GM21786 (cell line): ENCODE measurements around the gene PIM3.

Experiments
- ATAC-seq: cut with Tn5 transposase; IDR thresholded peaks from one replicate; pipeline ENCODE4 v1.9.1; 2021; ENCODE audit not compliant: unreplicated experiment

The PIM3 gene

DNA sequence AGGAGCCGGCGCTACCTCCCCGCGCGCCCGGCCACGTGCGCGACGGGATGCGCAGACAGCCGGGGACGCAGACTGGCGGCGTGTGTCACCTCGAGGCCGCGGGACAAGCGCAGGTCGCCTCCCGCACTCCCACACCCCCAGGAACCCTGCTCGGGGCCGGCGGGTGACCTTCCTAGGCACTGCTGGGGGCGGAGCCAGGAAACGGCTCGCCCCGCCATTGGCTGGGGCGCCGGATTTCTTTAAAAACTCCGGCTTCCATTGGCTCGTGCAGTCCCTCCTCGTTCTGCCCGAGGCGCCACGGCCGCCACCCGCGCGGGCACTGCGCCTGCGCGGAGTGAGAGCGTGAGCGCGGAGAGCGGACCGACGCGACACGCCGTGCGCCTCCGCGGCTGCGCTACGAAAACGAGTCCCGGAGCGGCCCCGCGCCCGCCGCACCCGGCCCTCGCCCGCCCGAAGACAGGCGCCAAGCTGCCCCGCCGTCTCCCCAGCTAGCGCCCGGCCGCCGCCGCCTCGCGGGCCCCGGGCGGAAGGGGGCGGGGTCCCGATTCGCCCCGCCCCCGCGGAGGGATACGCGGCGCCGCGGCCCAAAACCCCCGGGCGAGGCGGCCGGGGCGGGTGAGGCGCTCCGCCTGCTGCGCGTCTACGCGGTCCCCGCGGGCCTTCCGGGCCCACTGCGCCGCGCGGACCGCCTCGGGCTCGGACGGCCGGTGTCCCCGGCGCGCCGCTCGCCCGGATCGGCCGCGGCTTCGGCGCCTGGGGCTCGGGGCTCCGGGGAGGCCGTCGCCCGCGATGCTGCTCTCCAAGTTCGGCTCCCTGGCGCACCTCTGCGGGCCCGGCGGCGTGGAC is at the start of gene PIM3:
Gene PIM3, plus strand, starts transcription at position 614 of the 846 bp plus-strand sequence. Its CDS starts 176 bp downstream, at position 790.
- peak; percentile 57 for ATAC-seq

DNA sequence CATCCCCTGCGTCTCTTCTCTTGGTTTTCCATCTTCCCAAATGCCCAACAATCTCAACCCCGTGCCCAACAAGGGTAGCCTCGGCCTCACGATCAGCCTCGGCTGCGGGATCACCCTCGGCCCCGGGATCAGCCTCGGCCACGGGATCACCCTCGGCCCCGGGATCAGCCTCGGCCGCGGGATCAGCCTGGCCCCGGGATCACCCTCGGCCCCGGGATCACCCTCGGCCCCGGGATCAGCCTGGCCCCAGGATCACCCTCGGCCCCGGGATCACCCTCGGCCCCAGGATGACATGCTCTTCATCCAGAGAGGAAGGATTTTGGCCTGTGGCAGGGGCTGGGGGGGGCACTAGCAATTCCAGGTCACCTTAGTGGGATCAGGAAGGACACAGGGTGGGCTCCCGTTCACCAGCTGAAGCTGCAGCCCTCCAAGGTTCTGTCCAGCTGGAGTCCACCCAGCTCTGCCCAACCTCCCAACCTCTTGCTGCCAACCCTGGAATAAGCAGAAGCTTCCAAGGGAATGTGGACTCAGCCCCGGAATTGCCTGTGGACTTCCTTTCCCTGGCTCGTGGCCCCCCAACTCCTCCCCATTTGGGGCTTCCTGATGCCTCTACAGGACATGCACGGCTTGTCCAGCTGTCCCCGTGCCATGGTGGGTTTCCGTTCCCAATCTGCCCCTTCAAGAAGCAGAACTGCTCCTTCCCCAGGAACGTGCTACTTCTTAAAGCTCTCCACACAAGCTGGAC is 48.5 kb upstream of the PIM3 start:
- ATAC-seq, result no peak

DNA sequence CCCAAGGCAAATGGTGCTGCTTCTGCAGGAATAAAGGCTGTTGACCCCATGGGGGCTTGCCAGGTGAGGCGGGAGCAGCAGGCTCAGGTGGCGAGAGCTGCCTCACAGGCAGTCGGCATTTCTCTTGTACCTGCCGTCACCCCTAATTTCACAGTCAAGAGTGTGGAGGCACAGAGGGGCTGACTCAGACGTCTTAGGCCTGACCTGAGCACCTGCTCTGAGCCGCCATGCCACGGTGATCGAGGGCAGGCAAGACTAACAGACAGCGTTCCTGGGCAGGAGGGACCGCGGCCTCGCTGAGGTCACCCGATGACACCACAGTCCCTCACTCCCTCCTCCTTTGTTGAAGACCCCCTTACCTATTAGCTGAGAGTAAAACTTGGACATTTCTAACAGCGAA is 47.5 kb upstream of the PIM3 start:
- no peak for ATAC-seq

DNA sequence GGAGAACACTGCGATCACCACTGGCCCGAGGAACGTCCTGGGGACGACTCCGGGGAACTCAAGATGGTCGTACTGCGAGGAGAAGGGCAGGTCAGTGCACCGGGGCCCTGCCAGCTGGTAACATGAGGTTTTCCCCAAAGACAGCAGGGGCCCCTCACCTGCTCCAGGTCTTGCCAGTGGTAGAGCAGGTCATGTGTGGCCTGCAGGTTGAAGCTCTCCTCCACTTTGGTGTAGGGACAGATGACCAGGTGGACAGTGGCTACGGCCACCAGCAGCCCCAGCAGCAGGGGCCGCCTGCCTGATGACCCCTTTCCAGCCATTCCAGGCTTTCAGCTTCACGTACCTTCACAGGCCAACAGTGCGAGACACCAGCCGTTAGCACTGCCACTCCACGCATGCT is 47.1 kb upstream of the PIM3 start:
- ATAC-seq, result no peak

DNA sequence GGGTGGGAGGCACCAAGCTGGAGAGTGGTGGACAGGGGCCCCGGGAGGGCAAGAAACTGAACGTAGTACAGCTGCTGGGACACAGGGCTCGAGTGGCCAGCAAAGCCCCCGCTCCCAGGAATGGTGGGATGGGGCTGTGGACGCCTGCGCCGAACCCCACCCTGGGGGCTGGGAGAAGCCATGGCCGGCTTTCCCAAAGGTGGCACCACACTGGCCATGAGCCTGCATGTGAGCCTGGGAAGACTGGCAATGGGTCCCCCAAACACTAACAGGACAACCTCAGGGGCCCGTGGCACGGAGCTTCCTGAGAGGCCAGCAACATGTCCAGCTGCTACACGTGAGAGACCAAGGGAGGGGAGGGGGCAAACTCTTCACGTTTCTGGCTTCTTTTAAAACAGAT is 46.3 kb upstream of the PIM3 start:
- ATAC-seq, result no peak

DNA sequence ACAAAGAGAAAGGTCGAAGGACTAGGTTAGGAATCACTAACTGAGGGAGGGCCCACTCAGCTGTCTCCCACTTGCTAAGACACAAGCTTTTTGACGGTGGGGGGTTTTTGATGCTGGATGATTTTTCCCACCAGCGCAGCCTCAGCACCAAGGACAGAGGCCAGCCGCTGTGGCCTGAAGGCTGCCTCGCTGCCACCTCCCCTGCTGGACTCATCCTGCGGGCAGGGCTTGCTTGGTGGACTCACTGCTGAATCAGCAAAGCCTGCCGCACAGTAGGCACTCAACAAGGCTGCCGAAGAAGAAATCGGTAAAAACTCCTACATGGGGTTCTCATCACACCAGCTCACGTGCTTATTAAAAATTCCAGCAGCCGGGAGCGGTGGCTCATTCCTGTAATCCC is 45.0 kb upstream of the PIM3 start:
- ATAC-seq, result no peak

DNA sequence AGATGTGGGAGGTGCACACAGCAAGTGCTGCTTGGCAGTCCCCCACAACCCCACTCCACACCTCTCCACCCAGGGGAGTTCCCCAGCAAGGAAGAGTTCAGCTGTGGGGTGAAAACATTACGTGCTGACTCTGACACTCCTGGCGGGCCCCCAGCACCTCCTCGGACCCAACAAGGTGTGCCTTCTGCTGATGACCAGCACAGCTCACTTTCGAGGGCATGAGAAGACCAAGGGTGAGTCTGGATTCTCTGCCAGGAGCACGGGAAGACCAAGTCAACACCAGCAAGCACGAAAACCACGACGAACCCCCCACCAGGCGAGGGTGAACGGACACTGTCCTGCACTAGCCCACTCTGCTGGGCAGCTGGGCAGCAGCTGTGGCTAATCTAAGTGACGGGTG is 43.7 kb upstream of the PIM3 start:
- no peak for ATAC-seq

DNA sequence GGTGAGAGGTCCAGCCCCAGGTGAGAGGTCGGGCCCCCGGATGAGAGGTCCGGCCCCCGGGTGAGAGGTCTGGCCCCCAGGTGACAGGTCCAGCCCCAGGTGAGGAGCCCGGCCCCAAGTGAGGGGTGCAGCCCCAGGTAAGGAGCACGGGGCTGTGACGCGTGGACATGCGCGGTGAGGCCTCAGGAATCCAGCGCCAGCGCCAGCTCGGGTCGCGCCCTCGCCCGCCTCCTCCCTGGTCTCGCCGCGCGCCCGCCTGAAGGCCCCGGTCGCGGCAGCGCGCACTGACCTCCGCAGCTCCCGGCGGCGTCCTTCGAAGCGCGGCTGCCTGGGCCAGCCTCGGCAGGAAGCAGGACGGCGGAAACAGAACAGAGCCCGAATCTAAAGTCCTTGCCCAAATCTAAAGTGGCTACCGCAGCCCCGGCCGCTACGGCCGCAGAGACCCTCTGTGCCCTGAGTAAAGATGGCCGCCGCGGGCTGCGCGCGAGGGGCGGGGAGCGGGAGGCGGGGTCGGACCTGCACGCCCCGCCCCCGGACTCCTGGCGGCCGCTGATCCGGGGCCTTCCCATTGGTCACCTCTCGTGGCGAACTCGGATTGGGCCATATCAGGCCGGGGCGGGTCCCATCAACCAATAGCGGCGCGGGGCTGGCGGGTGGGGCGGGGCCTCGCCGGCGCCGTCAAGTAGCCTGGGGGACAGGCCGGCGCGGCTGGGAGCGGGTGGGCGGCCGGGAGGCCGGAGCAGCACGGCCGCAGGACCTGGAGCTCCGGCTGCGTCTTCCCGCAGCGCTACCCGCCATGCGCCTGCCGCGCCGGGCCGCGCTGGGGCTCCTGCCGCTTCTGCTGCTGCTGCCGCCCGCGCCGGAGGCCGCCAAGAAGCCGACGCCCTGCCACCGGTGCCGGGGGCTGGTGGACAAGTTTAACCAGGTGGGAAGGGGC is 42.3 kb upstream of the PIM3 start, which contains the start of the genes ALG12 and CRELD2:
Gene ALG12, minus strand, starts transcription at position 465 of the 937 bp plus-strand sequence. CDS start 4,673 bp downstream, outside the sequence.
Gene CRELD2, plus strand, starts transcription at position 661 of the 937 bp plus-strand sequence. Its CDS starts 136 bp downstream, at position 797.
- ATAC-seq, result peak; percentile 93

DNA sequence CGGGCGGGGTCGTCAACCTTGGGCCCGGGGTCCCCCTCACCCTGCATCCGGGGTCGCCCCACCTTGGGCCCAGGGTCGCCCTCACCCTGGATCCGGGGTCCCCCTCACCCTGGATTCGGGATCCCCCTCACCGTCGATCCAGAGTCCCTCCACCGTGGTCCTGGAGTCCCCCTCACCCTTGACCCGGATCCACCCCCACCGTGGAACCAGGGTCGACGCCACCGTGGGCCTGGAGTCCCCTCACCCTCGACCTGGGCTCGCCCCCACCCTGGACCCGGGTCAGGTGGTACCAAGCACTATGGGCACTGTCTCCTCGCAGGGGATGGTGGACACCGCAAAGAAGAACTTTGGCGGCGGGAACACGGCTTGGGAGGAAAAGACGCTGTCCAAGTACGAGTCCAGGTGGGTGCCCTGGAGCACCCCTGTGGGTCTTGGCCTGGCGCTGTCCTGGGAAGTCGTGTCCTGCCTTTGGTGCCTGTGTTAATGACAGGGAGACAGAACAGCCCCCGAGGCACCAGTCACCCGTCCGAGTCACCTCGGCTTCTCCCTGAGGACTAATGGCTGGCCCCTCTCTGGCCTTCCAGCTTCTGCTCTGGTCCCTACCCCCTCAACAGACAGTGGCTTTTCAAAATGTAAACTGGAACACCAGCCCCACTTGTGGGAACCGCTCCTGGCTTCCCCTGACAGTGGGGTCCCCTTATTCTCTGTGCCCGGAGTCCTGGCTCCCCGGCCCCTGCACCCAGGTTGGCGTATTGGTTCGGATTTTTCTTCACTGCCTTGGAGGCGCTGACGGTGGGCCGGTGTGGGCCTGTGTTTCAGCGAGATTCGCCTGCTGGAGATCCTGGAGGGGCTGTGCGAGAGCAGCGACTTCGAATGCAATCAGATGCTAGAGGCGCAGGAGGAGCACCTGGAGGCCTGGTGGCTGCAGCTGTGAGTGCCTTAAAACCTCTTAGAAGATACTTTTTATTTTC is 41.4 kb upstream of the PIM3 start:
- peak; percentile 1 for ATAC-seq

DNA sequence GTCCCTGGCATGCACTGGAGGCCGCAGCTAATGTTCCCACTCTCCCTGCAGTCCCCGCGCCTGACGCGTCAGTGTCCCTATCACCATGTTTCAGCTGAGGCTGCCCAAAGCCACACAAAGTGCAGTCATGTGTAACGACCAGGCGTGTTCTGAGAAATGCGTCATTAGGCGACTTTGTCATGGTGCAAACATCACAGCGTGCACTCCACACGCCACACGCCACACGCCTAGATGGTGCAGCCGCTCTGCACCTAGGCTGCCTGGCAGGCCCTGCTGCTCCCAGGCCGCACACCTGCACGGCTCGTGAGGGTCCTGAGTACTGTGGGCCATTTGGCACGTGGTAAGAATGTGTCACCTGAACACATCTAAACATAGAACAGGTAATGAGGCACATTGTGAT is 39.7 kb upstream of the PIM3 start:
- no peak for ATAC-seq

DNA sequence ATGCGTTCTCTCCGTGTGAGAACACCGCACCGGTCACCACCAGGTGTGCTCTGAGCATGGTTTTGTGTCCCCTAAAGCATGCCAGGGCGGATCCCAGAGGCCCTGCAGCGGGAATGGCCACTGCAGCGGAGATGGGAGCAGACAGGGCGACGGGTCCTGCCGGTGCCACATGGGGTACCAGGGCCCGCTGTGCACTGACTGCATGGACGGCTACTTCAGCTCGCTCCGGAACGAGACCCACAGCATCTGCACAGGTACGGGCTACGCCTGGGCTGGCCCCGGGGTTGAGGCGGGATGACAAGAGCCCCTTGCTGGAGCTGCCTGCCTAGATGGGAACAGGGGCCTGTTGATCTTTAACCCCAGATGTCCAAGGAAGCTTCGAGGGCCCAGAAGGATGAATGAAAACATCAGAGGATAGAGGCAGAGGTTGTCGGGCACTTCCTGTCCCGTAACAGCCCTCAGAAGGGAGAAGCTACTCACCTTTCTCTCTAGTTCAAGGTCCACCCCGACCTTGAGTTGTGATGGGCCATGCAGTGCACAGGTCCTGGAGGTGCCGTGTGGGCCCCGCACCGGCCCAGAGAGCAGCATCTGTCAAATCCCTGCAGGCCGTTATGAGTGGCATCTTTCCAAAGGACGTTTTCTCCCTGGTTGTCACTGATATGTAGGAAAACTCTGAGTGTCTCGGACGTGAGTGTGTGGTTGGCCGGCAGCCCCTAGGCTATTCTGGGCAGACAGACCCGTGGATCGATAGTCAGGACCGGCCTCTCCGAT is 38.9 kb upstream of the PIM3 start:
- no peak for ATAC-seq

DNA sequence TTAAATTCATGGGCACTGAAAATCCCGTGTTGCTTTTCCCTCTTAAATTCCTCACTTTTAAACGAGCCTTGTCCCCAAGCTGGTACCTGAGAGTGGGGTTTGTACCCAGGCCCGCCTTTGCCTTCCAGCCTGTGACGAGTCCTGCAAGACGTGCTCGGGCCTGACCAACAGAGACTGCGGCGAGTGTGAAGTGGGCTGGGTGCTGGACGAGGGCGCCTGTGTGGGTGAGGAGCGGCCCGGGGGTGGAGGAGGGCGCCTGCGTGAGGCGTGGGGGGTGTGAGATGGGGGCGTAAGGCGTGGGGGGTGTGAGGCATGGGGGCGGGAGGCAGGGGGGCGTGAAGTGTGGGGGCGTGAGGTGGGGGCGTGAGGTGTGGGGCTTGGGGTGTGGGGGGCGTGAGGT is 38.1 kb upstream of the PIM3 start:
- ATAC-seq, result no peak

DNA sequence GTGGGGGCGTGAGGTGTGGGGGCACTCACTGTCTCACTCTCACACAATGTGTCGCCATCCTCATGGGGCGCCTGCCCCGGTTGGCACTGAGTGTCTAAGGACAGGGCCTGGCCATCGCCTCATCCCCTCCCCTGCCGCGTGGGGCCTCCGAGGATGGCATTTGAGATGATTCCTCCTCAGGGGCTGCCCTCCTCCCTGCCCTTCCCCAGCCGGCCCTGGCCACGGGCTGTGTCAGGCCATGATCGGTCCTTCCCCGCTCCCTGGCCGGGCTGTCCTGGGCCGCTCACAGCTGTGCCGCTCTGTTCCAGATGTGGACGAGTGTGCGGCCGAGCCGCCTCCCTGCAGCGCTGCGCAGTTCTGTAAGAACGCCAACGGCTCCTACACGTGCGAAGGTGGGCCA is 37.6 kb upstream of the PIM3 start:
- no peak for ATAC-seq

DNA sequence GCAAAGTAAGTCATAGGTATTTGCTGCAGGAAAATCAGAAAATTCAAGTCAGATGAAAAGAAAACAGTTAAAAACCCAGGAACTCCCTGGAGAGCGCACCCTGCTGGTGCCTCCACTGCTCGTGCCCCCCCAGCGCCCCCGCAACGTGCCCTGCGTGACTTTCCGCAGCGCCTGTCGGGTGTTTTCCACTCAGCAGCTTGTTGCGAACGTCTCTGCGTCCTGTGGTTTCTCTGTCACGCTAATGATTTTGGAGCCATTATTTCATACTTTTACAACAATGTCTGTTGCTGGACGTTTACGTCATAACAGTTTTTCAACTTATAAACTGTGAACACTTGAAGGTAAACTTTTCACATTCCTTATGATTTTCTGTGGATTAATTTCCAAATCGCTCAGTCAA is 37.1 kb upstream of the PIM3 start:
- no peak for ATAC-seq

DNA sequence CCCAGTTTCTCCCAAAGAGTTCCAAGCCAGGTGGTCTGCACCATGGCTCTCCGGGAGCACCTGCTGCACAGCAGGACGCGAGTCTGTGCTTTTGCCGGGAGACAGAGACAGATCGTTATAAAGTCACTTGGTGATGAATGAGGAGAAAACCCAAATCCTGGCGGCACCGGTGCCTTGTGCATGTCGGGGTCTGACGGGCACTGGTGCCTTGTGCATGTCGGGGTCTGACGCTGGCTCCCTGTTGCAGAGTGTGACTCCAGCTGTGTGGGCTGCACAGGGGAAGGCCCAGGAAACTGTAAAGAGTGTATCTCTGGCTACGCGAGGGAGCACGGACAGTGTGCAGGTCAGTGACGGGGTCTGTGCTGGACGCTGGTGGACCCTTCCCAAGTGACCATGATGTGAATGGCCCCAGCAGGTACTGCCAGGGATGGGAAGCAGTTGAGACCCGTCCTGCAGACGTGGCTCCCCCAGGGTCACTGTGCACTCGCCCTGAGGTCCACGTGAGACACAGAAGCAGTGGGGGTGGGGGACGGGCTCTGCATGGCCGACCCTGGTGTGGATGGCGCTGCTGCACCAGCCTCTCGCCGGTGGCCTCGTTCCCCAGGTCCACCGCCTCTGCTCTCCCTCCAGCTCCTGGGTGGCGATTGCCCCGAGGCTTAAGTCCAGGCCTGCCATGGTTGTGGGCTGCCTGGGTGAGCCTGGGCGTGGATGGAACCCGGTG is 36.3 kb upstream of the PIM3 start:
- ATAC-seq, result no peak

DNA sequence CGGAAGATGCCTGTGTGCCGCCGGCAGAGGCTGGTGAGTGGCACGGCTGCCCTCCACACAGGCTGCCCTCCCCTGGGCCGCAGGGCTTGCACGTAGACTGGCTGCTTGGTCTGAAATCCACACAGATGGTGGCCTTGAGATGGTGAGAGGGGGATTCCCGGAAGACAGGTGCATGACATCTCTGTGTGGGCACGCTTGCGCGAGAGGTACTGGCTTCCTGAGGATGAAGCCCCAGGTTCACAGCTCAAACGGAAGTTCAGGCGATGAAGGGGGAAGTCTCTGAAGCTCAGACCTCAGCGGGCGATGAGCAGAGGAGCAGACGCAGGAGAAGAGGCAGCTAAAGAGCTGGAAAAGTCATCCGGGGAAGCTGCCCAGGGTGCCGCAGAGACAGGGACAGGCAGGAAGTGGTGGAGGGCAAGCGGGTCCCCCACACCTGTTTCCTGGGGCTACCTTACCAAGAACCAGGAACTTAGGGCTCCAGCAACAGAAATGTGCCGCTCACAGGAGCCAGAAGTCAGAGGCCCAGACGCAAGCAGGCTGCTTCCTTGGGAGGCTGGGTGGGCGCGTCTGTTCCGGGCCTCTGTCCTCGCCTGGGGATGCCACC is 34.9 kb upstream of the PIM3 start:
- no peak for ATAC-seq

DNA sequence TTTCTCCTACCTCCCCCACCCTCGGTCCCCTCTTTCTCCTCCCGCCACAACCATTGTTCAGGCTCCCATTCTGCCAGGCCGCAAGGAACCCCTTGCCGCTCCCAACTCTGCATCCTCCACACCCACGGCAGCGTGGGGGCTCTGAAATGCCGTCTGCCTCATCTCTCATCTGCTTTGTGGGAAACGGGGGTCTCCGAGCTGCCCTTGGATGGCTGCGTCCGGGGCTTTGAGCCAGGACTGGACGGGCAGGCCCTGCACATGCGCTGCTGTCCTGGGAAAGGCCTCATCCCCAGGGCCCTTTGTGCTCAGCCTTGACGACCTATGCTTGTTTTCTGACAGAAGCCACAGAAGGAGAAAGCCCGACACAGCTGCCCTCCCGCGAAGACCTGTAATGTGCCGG is 33.7 kb upstream of the PIM3 start:
- ATAC-seq, result no peak
